Endothelial cell of umbilical vein (primary cell): Measurements from ENCODE around the gene EDRF1. TPM values are rescaled to one million over a fixed set of nuclear protein-coding genes. Genes with fewer than 3 reads are reported as not detected.

ENCODE experiments used
- BruUV-seq: library from RNA; stranded (reverse); fragments of 400-500 nt; replicated peaks from 2 replicates; lab custom pipeline; 2021; lab: Mats Ljungman, UMichigan
- CTCF ChIA-PET: fragments of 300-600, 350-600 bp; sonication (Branson Sonifier 250); formaldehyde crosslinking; loops from one replicate; lab custom pipeline; 2021; ENCODE audit warnings: antibody characterized with exemption, inconsistent platforms; lab: Charles Lee
- POLR2A ChIA-PET: fragments of 300-600, 350-600 bp; sonication (Branson Sonifier 250); formaldehyde crosslinking; loops from one replicate; lab custom pipeline; 2021; ENCODE audit warnings: antibody characterized with exemption, inconsistent platforms; lab: Charles Lee
- DNase-seq: peaks from one replicate; pipeline ENCODE4 v3.0.0-alpha.2; 2011; ENCODE audit warnings: low read depth, low spot score
- FAIRE-seq: peaks from 2 replicates; lab custom pipeline; 2011; peaks lifted over from hg19 to GRCh38; lab: Jason Lieb, UNC
- H2AFZ ChIP-seq: 2 replicates; pipeline ENCODE4 v1.6.0; 2012; ENCODE audit warnings: low read depth, low read length, control low read depth, inconsistent platforms
- H3K27ac ChIP-seq: 2 replicates; pipeline ENCODE4 v1.5.1; 2011; ENCODE audit warnings: low read depth, mild to moderate bottlenecking, control low read depth, low read length, moderate library complexity; ENCODE audit not compliant: insufficient read depth
- H3K27me3 ChIP-seq, 2 experiments: 2 replicates each; pipeline versions ENCODE4 v1.6.0 to v1.6.1; 2011; ENCODE audit warnings: low read length in 2 of 2, mixed read lengths in 1 of 2; ENCODE audit not compliant: control insufficient read depth in 2 of 2, insufficient read depth in 2 of 2
- H3K36me3 ChIP-seq, 2 experiments: 2 replicates in 1 of 2; 3 replicates in 1 of 2; pipeline ENCODE4 v1.5.1; 2011; ENCODE audit warnings: low read length in 2 of 2, mild to moderate bottlenecking in 1 of 2, moderate library complexity in 1 of 2; ENCODE audit not compliant: control insufficient read depth in 2 of 2, insufficient read depth in 2 of 2; ENCODE audit errors: extremely low read depth in 1 of 2
- H3K4me1 ChIP-seq: 3 replicates; pipeline ENCODE4 v1.5.1; 2011; ENCODE audit warnings: mild to moderate bottlenecking, low read length; ENCODE audit not compliant: control insufficient read depth, insufficient read depth; ENCODE audit errors: extremely low read depth
- H3K4me2 ChIP-seq: 2 replicates; pipeline ENCODE4 v1.6.1; 2011; ENCODE audit warnings: low read length, control low read depth, mixed read lengths; ENCODE audit not compliant: insufficient read depth
- H3K4me3 ChIP-seq, 3 experiments: fragments of 200-600 bp in 1 of 3; sonication (generic), shearing (Covaris generic) in 1 of 3; replicated peaks in 1 of 3; 2 replicates each; pipeline ENCODE4 v1.5.1; 2011 to 2016; ENCODE audit warnings: control low read depth in 3 of 3, low read length in 3 of 3, mild to moderate bottlenecking in 2 of 3, inconsistent platforms in 1 of 3, low read depth in 1 of 3, moderate library complexity in 1 of 3; ENCODE audit not compliant: insufficient read depth in 1 of 3
- H3K79me2 ChIP-seq: 2 replicates; pipeline ENCODE4 v1.6.0; 2012; ENCODE audit warnings: low read length, inconsistent platforms; ENCODE audit not compliant: control insufficient read depth, insufficient read depth
- H3K9ac ChIP-seq: replicated peaks from 2 replicates; pipeline ENCODE3; 2011; ENCODE audit warnings: low read length, control low read depth; ENCODE audit not compliant: insufficient read depth; ENCODE audit errors: extremely low read depth
- H3K9me1 ChIP-seq: replicated peaks from 3 replicates; pipeline ENCODE4 v1.6.0; 2011; ENCODE audit warnings: mild to moderate bottlenecking, low read length; ENCODE audit not compliant: control insufficient read depth, insufficient read depth; ENCODE audit errors: extremely low read depth
- H3K9me3 ChIP-seq: replicated peaks from 2 replicates; pipeline ENCODE4 v1.5.1; 2012; ENCODE audit warnings: low read length, inconsistent platforms; ENCODE audit not compliant: control insufficient read depth, insufficient read depth
- H4K20me1 ChIP-seq: replicated peaks from 2 replicates; pipeline ENCODE3; 2011; ENCODE audit warnings: mild to moderate bottlenecking, low read length; ENCODE audit not compliant: control insufficient read depth, insufficient read depth; ENCODE audit errors: extremely low read depth
- CTCF ChIP-seq, 2 donors: IDR thresholded peaks; 1 replicate in 1 of 2; 2 replicates in 1 of 2; pipeline ENCODE4 v1.5.1; 2011; ENCODE audit warnings: low read length in 2 of 2, mild to moderate bottlenecking in 2 of 2, moderate library complexity in 2 of 2, control low read depth in 1 of 2, inconsistent platforms in 1 of 2, low read depth in 1 of 2; ENCODE audit not compliant: insufficient read depth in 1 of 2; ENCODE audit errors: extremely low read depth in 1 of 2
- EZH2 ChIP-seq: IDR thresholded peaks from 2 replicates; pipeline ENCODE4 v1.6.1; 2012; ENCODE audit warnings: borderline replicate concordance, low read depth, mild to moderate bottlenecking, moderate library complexity, low read length, inconsistent platforms; ENCODE audit not compliant: severe bottlenecking
- FOS ChIP-seq: IDR thresholded peaks from 2 replicates; pipeline ENCODE4 v1.6.1; 2011; ENCODE audit warnings: mild to moderate bottlenecking, low read length, moderate library complexity, borderline replicate concordance; ENCODE audit not compliant: insufficient read depth
- GATA2 ChIP-seq: IDR thresholded peaks from 2 replicates; pipeline ENCODE4 v1.7.0; 2011; ENCODE audit warnings: low read depth, mild to moderate bottlenecking, moderate library complexity, mixed read lengths, low read length; ENCODE audit not compliant: insufficient read length, insufficient read depth
- JUN ChIP-seq: IDR thresholded peaks from 2 replicates; pipeline ENCODE4 v1.6.1; 2011; ENCODE audit warnings: borderline replicate concordance, low read depth; ENCODE audit not compliant: insufficient read length, insufficient read depth
- MAX ChIP-seq: IDR thresholded peaks from 2 replicates; pipeline ENCODE4 v1.6.1; 2011; ENCODE audit not compliant: insufficient read depth, insufficient read length
- MYC ChIP-seq: IDR thresholded peaks from one replicate; pipeline ENCODE4 v1.6.1; 2011; ENCODE audit warnings: mild to moderate bottlenecking, low read depth, low read length
- POLR2A ChIP-seq: IDR thresholded peaks from 2 replicates; pipeline ENCODE4 v1.6.1; 2012; ENCODE audit warnings: low read depth, mild to moderate bottlenecking, control low read depth, low read length
- POLR2AphosphoS5 ChIP-seq: IDR thresholded peaks from 2 replicates; pipeline ENCODE4 v1.6.1; 2012; ENCODE audit warnings: low read depth, mild to moderate bottlenecking, control low read depth, low read length, moderate library complexity; ENCODE audit not compliant: insufficient read depth
- dilution Hi-C: fragments of 300-500 bp; cut with MboI; formaldehyde crosslinking; loops from one replicate; pipeline ENCODE4 v1.15.0; 2019; ENCODE audit warnings: low sequenced_read_pairs; ENCODE audit not compliant: extremely low pct_ligation_motif_present
- intact Hi-C: fragments of 100-400 bp; cut with micrococcal nuclease; formaldehyde crosslinking; loops from one replicate; pipeline ENCODE4 v1.10.0; 2022
- polyA plus RNA-seq, 4 experiments: library from polyadenylated mRNA; depleted of rRNA in 3 of 4; stranded (reverse) in 3 of 4; unstranded in 1 of 4; fragments of >200 nt; gene quantifications; 2 replicates each; pipeline versions ENCODE4 v1.2.1 to v1.2.3, GENCODE V29; 2011 to 2012; ENCODE audit warnings: missing spikeins in 1 of 4
- total RNA-seq: library from RNA; stranded (reverse); gene quantifications from 2 replicates; pipeline ENCODE4 v1.2.3, GENCODE V29; 2021

The EDRF1 gene
- total and polyA plus RNA-seq, 2 donors (not counting 3 experiments of a cell fraction or from before 2014, with no cell fraction given) = 11.6 to 27.8 TPM

GRCh38 chr10:125766511-125766910 is 47.0 kb downstream of the EDRF1 start:
- Histone ChIP-seq H2AFZ (no peak overlapping the region), H3K9ac (no peak overlapping the region), H4K20me1 (no peaks in the 10 kb centered on the region), H3K79me2 (no peaks in the 10 kb centered on the region), H3K27me3 (no peaks in the 10 kb centered on the region), H3K36me3 (peaks cover 7 to 14% of the 10 kb centered on the region in 2 experiments), H3K4me3 (no peak overlapping the region), H3K4me2 (no peak overlapping the region), H3K9me1 (no peaks in the 10 kb centered on the region), H3K9me3 (no peaks in the 10 kb centered on the region), H3K27ac (no peak overlapping the region), H3K4me1 (no peaks in the 10 kb centered on the region)
- CTCF ChIA-PET = no interaction called here
- FAIRE-seq = no peak
- intact Hi-C loops = no loop called here
- no peak for DNase-seq
- BruUV-seq = no TSS peak
- dilution Hi-C loops = no loop called here
- TF ChIP-seq GATA2 (no peak), MAX (no peak), JUN (no peak), MYC (no peak), CTCF (IDR thresholded peaks at IDR 0.05; ENCODE audit: extremely low read depth in 1 of 2, insufficient read depth in 1 of 2, low read depth in 1 of 2, low read length in 2 of 2) (no peak), POLR2A (no peak), EZH2 (no peak), POLR2AphosphoS5 (no peak), FOS (no peak)
- POLR2A ChIA-PET = no interaction called here
